Measurements from ENCODE around the gene CNTFR. TPM values are rescaled to one million over a fixed set of nuclear protein-coding genes. Genes with fewer than 3 reads are reported as not detected.

Gene CNTFR
- total RNA-seq, 1 donor from 2014 or later: 7.4 TPM

GRCh38 chr9:34526026-34526425 is 63.5 kb downstream of the CNTFR start:
- Mint-ChIP-seq H3K27ac (ENCODE audit: unreplicated experiment) (no peak overlapping the region), H3K27me3 (ENCODE audit: low read depth, unreplicated experiment) (peaks cover 56% of the 10 kb centered on the region)
- FAIRE-seq: no peak

DNA sequence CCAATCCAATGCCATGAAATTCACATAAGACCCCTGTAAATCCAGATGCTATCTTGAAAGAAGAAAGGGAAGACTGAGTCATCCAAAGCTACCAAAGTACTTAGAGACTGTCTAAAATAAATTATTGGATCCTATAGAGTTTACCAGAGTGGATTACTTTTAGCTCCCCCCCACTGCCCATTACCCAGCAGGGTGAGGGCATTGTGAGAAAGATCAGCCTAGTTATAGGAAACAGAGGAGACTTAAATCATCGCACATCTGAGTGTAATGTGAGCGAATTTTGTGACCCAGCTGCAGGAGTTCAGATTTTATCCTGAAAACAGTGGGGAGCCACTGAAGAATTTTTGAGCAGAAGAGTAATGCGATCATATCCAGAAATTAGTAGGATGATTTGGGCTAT is 65.2 kb downstream of the CNTFR start:
- H3K9me3 ChIP-seq (ENCODE audit: insufficient read depth, low read depth, low read length): no peaks in the 10 kb centered on the region
- H4K20me1 ChIP-seq (ENCODE audit: insufficient read depth, low read length): peaks cover 5% of the 10 kb centered on the region
- no peak overlapping the region for H3K27ac Mint-ChIP-seq (ENCODE audit: unreplicated experiment)
- peaks cover 5% of the 10 kb centered on the region for H3K4me1 ChIP-seq (ENCODE audit: insufficient read depth, low read length)
- H3K27me3 Mint-ChIP-seq (ENCODE audit: low read depth, unreplicated experiment): peaks cover 57% of the 10 kb centered on the region
- no peak for TF ChIP-seq EZH2 (IDR thresholded peaks at IDR 0.05; ENCODE audit: insufficient read depth, low read length)
- H3K36me3 ChIP-seq (ENCODE audit: insufficient read depth, low read length): no peaks in the 10 kb centered on the region
- H3K27me3 ChIP-seq (ENCODE audit: insufficient read depth, low read length): peaks cover 17% of the 10 kb centered on the region
- peaks cover 1% of the 10 kb centered on the region for H3K4me1 Mint-ChIP-seq (ENCODE audit: low read depth, unreplicated experiment)
- H3K4me3 ChIP-seq (ENCODE audit: insufficient read depth, low read depth, low read length): no peak overlapping the region
- no peaks in the 10 kb centered on the region for H3K79me2 ChIP-seq (ENCODE audit: insufficient read depth, low read length)
- no peak overlapping the region for H3K4me2 ChIP-seq (ENCODE audit: low read length)
- no peak overlapping the region for H3K9ac ChIP-seq (ENCODE audit: low read length)
- H2AFZ ChIP-seq (ENCODE audit: low read depth, low read length): no peak overlapping the region
- H3K27ac ChIP-seq (ENCODE audit: low read depth, low read length): no peak overlapping the region
- H3K4me3 Mint-ChIP-seq (ENCODE audit: unreplicated experiment): no peak overlapping the region
- no peak for DNase-seq (ENCODE audit: low read depth)
- H3K36me3 Mint-ChIP-seq (ENCODE audit: low read depth, unreplicated experiment): no peaks in the 10 kb centered on the region
- FAIRE-seq: no peak
- peaks cover 2% of the 10 kb centered on the region for H3K9me3 Mint-ChIP-seq (ENCODE audit: unreplicated experiment)

More at GRCh38 chr9:34526026-34526425, 63.5 kb downstream of the CNTFR start:
- H2AFZ ChIP-seq (ENCODE audit: low read depth, low read length): no peak overlapping the region
- Mint-ChIP-seq H3K4me1 (ENCODE audit: low read depth, unreplicated experiment) (peaks cover 1% of the 10 kb centered on the region), H3K9me3 (ENCODE audit: unreplicated experiment) (peaks cover 6% of the 10 kb centered on the region), H3K36me3 (ENCODE audit: low read depth, unreplicated experiment) (no peaks in the 10 kb centered on the region), H3K4me3 (ENCODE audit: unreplicated experiment) (no peak overlapping the region)
- H3K4me3 ChIP-seq (ENCODE audit: insufficient read depth, low read depth, low read length): no peak overlapping the region
- peaks cover 5% of the 10 kb centered on the region for H4K20me1 ChIP-seq (ENCODE audit: insufficient read depth, low read length)
- H3K79me2 ChIP-seq (ENCODE audit: insufficient read depth, low read length): no peaks in the 10 kb centered on the region
- H3K36me3 ChIP-seq (ENCODE audit: insufficient read depth, low read length): no peaks in the 10 kb centered on the region
- H3K4me1 ChIP-seq (ENCODE audit: insufficient read depth, low read length): peaks cover 5% of the 10 kb centered on the region
- TF ChIP-seq EZH2 (IDR thresholded peaks at IDR 0.05; ENCODE audit: insufficient read depth, low read length): no peak
- TF ChIP-seq, protein P1, sequence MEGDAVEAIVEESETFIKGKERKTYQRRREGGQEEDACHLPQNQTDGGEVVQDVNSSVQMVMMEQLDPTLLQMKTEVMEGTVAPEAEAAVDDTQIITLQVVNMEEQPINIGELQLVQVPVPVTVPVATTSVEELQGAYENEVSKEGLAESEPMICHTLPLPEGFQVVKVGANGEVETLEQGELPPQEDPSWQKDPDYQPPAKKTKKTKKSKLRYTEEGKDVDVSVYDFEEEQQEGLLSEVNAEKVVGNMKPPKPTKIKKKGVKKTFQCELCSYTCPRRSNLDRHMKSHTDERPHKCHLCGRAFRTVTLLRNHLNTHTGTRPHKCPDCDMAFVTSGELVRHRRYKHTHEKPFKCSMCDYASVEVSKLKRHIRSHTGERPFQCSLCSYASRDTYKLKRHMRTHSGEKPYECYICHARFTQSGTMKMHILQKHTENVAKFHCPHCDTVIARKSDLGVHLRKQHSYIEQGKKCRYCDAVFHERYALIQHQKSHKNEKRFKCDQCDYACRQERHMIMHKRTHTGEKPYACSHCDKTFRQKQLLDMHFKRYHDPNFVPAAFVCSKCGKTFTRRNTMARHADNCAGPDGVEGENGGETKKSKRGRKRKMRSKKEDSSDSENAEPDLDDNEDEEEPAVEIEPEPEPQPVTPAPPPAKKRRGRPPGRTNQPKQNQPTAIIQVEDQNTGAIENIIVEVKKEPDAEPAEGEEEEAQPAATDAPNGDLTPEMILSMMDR (IDR thresholded peaks at IDR 0.05; ENCODE audit: insufficient read depth, low read depth, low read length): no peak
- no peak for DNase-seq (ENCODE audit: low read depth)
- H3K9ac ChIP-seq (ENCODE audit: low read length): no peak overlapping the region
- H3K4me2 ChIP-seq (ENCODE audit: low read length): no peak overlapping the region
- H3K27ac ChIP-seq (ENCODE audit: low read depth, low read length): no peak overlapping the region
- H3K27me3 ChIP-seq (ENCODE audit: insufficient read depth, low read length): peaks cover 17% of the 10 kb centered on the region
- no peaks in the 10 kb centered on the region for H3K9me3 ChIP-seq (ENCODE audit: insufficient read depth, low read depth, low read length)

DNA sequence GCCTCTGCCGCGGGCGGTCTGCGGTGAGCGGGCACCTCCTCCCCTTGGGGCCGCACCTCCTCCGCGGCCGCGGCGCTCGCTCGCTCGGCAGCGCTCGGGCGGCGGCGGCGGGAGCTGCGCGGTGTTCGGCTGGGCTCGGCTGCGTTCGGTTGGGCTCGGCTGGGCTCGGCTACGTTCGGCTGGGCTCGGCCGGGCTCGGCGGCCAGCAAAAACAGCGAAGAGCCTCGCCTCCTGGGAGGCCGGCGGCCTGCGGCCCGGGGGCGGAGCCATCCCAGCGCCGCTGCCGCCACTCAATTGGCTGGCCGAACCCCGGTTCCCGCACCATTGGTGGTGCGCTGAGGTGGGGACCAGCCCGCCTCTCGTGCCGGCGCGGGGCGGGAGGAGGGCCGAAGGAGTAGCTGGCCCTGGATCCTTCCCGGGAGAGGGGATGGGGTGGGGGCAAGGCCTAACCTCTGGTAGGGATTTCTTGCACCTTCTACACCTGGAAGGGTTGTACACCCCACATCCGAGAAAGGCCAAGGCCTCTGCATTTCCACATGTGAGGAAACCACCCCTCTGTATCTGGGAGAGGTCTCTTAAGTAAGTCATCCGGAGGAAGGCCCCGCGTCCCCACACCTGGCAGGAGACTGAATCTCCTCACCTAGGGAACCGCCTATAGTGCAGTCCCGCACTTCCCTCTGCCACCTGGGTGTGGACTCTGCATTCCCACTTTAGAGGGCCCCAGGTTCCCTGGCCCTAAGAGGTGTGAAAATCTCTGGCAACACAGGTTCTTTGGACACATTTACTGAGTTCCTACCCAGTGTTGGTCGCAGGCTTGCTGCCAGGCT is 66.3 kb downstream of the CNTFR start, which contains the start of gene ENHO:
TSS of gene ENHO (minus strand) at position 20 of the 827 bp plus-strand sequence. CDS start 1,295 bp downstream, outside the sequence.
- FAIRE-seq (no peak), DNase-seq (ENCODE audit: low read depth) (peak; percentile 56)
- Histone ChIP-seq H3K4me2 (ENCODE audit: low read length) (peak within 1 kb of the TSS; percentile 78), H3K27ac (ENCODE audit: low read depth, low read length) (no peak within 1 kb of the TSS), H3K36me3 (ENCODE audit: insufficient read depth, low read length) (no peaks in the 10 kb centered on the region), H3K27me3 (ENCODE audit: insufficient read depth, low read length) (peaks cover 17% of the 10 kb centered on the region), H4K20me1 (ENCODE audit: insufficient read depth, low read length) (peaks cover 5% of the 10 kb centered on the region), H3K4me1 (ENCODE audit: insufficient read depth, low read length) (peaks cover 5% of the 10 kb centered on the region), H3K9ac (ENCODE audit: low read length) (peak within 1 kb of the TSS; percentile 50), H3K9me3 (ENCODE audit: insufficient read depth, low read depth, low read length) (no peaks in the 10 kb centered on the region), H2AFZ (ENCODE audit: low read depth, low read length) (peak within 1 kb of the TSS; percentile 57), H3K79me2 (ENCODE audit: insufficient read depth, low read length) (no peaks in the 10 kb centered on the region), H3K4me3 (ENCODE audit: insufficient read depth, low read depth, low read length) (peak within 1 kb of the TSS; percentile 13)
- no peak for TF ChIP-seq EZH2 (IDR thresholded peaks at IDR 0.05; ENCODE audit: insufficient read depth, low read length)
- Mint-ChIP-seq H3K27me3 (ENCODE audit: low read depth, unreplicated experiment) (peaks cover 60% of the 10 kb centered on the region), H3K4me3 (ENCODE audit: unreplicated experiment) (peak within 1 kb of the TSS; percentile 82), H3K4me1 (ENCODE audit: low read depth, unreplicated experiment) (peaks cover 1% of the 10 kb centered on the region), H3K27ac (ENCODE audit: unreplicated experiment) (peak within 1 kb of the TSS; percentile 34), H3K36me3 (ENCODE audit: low read depth, unreplicated experiment) (no peaks in the 10 kb centered on the region), H3K9me3 (ENCODE audit: unreplicated experiment) (peaks cover 2% of the 10 kb centered on the region)

Data from astrocyte (in vitro differentiated cells and primary cell).